OCI-LY7 (cell line): ENCODE measurements around the gene NFATC2IP. TPM values are rescaled to one million over a fixed set of nuclear protein-coding genes. Genes with fewer than 3 reads are reported as not detected.

Experiments used
- BruUV-seq: library from RNA; stranded (reverse); fragments of 400-500 nt; replicated peaks from 2 replicates; lab custom pipeline; 2021; lab: Mats Ljungman, UMichigan
- CTCF ChIA-PET: fragments of 300-600 bp; sonication (Branson Sonifier 250); formaldehyde crosslinking; loops from one replicate; lab custom pipeline; 2022; ENCODE audit warnings: antibody characterized with exemption; ENCODE audit not compliant: unreplicated experiment; lab: Charles Lee
- POLR2A ChIA-PET: fragments of 300-600 bp; sonication (Branson Sonifier 250); formaldehyde crosslinking; loops from one replicate; lab custom pipeline; 2022; ENCODE audit warnings: antibody characterized with exemption; lab: Charles Lee
- DNase-seq: peaks from one replicate; pipeline ENCODE4 v3.0.0-alpha.2; 2015; ENCODE audit warnings: low spot score
- H2AFZ ChIP-seq: fragments of 200-600 bp; sonication (generic), shearing (Covaris generic); 2 replicates; pipeline ENCODE4 v1.6.1; 2014; ENCODE audit warnings: mild to moderate bottlenecking, antibody characterized with exemption, low read length, moderate library complexity
- H3K27ac ChIP-seq: fragments of 200-600 bp; sonication (generic); 2 replicates; pipeline ENCODE4 v1.5.1; 2014; ENCODE audit warnings: mixed run types, low read depth, mild to moderate bottlenecking, moderate library complexity, low read length, inconsistent platforms; ENCODE audit not compliant: poor library complexity, severe bottlenecking
- H3K36me3 ChIP-seq: fragments of 200-600 bp; sonication (generic); 2 replicates; pipeline ENCODE4 v1.6.1; 2014; ENCODE audit warnings: mild to moderate bottlenecking, antibody characterized with exemption, low read length, moderate library complexity, mixed read lengths; ENCODE audit not compliant: insufficient read depth
- H3K4me1 ChIP-seq: fragments of 200-600 bp; sonication (generic); 2 replicates; pipeline ENCODE4 v1.5.1; 2014; ENCODE audit warnings: mild to moderate bottlenecking, low read length; ENCODE audit not compliant: insufficient read depth, poor library complexity, severe bottlenecking
- H3K4me2 ChIP-seq: fragments of 200-600 bp; sonication (generic); 2 replicates; pipeline ENCODE4 v1.6.1; 2014; ENCODE audit warnings: mild to moderate bottlenecking, low read length
- H3K4me3 ChIP-seq: fragments of 200-600 bp; sonication (generic); 2 replicates; pipeline ENCODE4 v1.5.1; 2014; ENCODE audit warnings: mild to moderate bottlenecking, low read depth, low read length; ENCODE audit not compliant: poor library complexity, severe bottlenecking
- H3K79me2 ChIP-seq: fragments of 200-600 bp; sonication (generic); 2 replicates; pipeline ENCODE4 v1.6.1; 2016; ENCODE audit warnings: low read depth, mild to moderate bottlenecking, low read length, moderate library complexity, mixed read lengths; ENCODE audit not compliant: insufficient read depth
- H3K9me2 ChIP-seq: fragments of 200-600 bp; sonication (generic); 2 replicates; pipeline ENCODE4 v1.6.1; 2016; ENCODE audit warnings: mild to moderate bottlenecking, low read length, mixed read lengths; ENCODE audit not compliant: insufficient read depth
- H3K9me3 ChIP-seq: fragments of 200-600 bp; sonication (generic); 2 replicates; pipeline ENCODE4 v1.6.1; 2014; ENCODE audit warnings: mild to moderate bottlenecking, mixed run types, low read length, mixed read lengths
- H4K20me1 ChIP-seq: fragments of 200-600 bp; sonication (generic); 2 replicates; pipeline ENCODE4 v1.6.1; 2014; ENCODE audit warnings: mild to moderate bottlenecking, antibody characterized with exemption, low read length, moderate library complexity, mixed read lengths; ENCODE audit not compliant: insufficient read depth
- EZH2phosphoT487 ChIP-seq: fragments of 200-600 bp; sonication (generic); IDR thresholded peaks from 2 replicates; pipeline ENCODE4 v1.6.1; 2018; ENCODE audit warnings: low read depth, borderline replicate concordance, mild to moderate bottlenecking, mixed run types, antibody characterized with exemption, low read length, moderate library complexity, mixed read lengths
- intact Hi-C: fragments of 100-400 bp; cut with micrococcal nuclease; formaldehyde crosslinking; loops from one replicate; pipeline ENCODE4 v1.10.0; 2022; ENCODE audit not compliant: unreplicated experiment
- total RNA-seq, 2 experiments: library from RNA; depleted of rRNA in 1 of 2; stranded (reverse); fragments of >200 nt in 1 of 2; shearing (Covaris generic) in 1 of 2; gene quantifications; 2 replicates each; pipeline ENCODE4 v1.2.3, GENCODE V29; 2014 to 2022
- TF ChIP-seq, protein P1 (sequence below): fragments of 200-600 bp; sonication (generic); conservative IDR thresholded peaks from 2 replicates; pipeline ENCODE4 v1.5.1; 2014; ENCODE audit warnings: mild to moderate bottlenecking, antibody characterized with exemption, low read length, moderate library complexity, mixed read lengths

NFATC2IP gene
- total RNA-seq, 2 experiments from 2014 or later, result 73.0 to 114 TPM

DNA sequence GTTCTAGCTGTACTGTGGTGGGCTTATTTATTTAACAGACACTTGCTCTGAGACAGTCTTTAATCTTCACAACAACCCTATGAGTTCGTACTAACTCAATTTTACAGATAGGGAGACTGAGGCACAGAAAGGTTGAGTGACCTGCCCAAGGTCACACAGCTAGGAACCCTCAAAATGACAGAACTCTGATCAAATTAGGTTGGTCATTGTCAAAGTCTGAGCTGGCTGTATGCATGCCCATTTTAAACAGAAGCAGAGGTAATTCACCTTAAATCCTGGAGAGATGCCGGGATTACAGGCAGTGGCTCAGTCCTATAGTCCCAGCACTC is 59.1 kb downstream of the NFATC2IP start:
- no peak overlapping the region for H3K4me2 ChIP-seq
- H3K4me1 ChIP-seq, result no peaks in the 10 kb centered on the region
- H3K4me3 ChIP-seq, result no peak overlapping the region
- no peak overlapping the region for H2AFZ ChIP-seq
- intact Hi-C loops, result no loop called here
- H3K9me3 ChIP-seq, result no peaks in the 10 kb centered on the region
- H3K9me2 ChIP-seq, result no peaks in the 10 kb centered on the region
- no peaks in the 10 kb centered on the region for H3K36me3 ChIP-seq
- H3K79me2 ChIP-seq, result no peaks in the 10 kb centered on the region
- DNase-seq, result no peak
- TF ChIP-seq EZH2phosphoT487, result no peak
- TF ChIP-seq, protein P1, sequence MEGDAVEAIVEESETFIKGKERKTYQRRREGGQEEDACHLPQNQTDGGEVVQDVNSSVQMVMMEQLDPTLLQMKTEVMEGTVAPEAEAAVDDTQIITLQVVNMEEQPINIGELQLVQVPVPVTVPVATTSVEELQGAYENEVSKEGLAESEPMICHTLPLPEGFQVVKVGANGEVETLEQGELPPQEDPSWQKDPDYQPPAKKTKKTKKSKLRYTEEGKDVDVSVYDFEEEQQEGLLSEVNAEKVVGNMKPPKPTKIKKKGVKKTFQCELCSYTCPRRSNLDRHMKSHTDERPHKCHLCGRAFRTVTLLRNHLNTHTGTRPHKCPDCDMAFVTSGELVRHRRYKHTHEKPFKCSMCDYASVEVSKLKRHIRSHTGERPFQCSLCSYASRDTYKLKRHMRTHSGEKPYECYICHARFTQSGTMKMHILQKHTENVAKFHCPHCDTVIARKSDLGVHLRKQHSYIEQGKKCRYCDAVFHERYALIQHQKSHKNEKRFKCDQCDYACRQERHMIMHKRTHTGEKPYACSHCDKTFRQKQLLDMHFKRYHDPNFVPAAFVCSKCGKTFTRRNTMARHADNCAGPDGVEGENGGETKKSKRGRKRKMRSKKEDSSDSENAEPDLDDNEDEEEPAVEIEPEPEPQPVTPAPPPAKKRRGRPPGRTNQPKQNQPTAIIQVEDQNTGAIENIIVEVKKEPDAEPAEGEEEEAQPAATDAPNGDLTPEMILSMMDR, result no peak
- ChIA-PET POLR2A (no interaction called here), CTCF (no interaction called here)
- no peaks in the 10 kb centered on the region for H4K20me1 ChIP-seq
- no peak overlapping the region for H3K27ac ChIP-seq
- BruUV-seq, result no TSS peak

DNA sequence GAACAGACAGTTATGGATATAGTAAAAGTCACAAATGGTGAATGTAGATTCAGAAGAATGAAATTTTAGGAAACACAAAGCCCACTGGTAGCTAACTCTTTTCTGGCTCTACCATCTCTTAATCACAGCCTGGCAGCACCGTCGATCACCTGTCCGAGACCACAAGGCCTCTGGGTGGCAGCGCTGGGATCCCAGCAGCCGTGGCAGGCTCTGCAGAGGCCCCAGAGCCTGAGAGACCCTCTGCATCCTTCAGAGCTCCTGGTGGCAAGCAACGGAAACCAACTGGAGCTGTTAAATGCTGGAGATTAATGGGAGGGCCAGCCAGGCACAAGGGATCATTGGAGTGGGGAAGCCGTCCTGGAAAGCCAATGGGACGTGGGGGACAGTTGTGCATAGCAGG is 60.4 kb downstream of the NFATC2IP start:
- no peak overlapping the region for H3K4me3 ChIP-seq
- no peaks in the 10 kb centered on the region for H3K4me1 ChIP-seq
- intact Hi-C loops, result no loop called here
- H3K4me2 ChIP-seq, result no peak overlapping the region
- no peak for TF ChIP-seq EZH2phosphoT487
- TF ChIP-seq, protein P1, result no peak
- H2AFZ ChIP-seq, result no peak overlapping the region
- no peaks in the 10 kb centered on the region for H4K20me1 ChIP-seq
- DNase-seq, result no peak
- H3K79me2 ChIP-seq, result no peaks in the 10 kb centered on the region
- H3K36me3 ChIP-seq, result no peaks in the 10 kb centered on the region
- ChIA-PET CTCF (no interaction called here), POLR2A (no interaction called here)
- no TSS peak for BruUV-seq
- no peak overlapping the region for H3K27ac ChIP-seq
- no peaks in the 10 kb centered on the region for H3K9me3 ChIP-seq
- no peaks in the 10 kb centered on the region for H3K9me2 ChIP-seq

DNA sequence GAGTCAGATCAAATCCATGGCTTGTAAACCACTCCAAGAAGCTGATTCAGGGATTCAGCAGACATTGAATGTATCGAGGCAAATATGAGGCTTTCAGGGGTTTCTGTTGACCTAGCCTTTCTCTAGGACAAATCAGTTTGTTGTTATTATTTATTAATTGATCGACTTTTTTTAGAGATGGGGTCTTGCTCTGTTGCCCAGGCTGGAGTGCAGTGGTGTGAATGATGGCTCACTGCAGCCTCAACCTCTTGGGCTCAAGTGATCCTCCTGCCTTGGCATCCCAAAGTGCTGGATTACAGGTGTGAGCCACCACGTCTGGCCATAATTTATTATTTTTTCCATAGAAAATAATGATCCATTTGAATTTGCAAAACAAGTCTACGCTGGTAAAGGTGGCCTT is 61.1 kb downstream of the NFATC2IP start:
- H3K4me1 ChIP-seq, result no peaks in the 10 kb centered on the region
- TF ChIP-seq, protein P1, result no peak
- no peak for TF ChIP-seq EZH2phosphoT487
- no peaks in the 10 kb centered on the region for H3K9me3 ChIP-seq
- no peak overlapping the region for H2AFZ ChIP-seq
- H3K4me3 ChIP-seq, result no peak overlapping the region
- H3K36me3 ChIP-seq, result no peaks in the 10 kb centered on the region
- BruUV-seq, result no TSS peak
- intact Hi-C loops, result no loop called here
- ChIA-PET CTCF (no interaction called here), POLR2A (no interaction called here)
- DNase-seq, result no peak
- no peaks in the 10 kb centered on the region for H3K79me2 ChIP-seq
- no peaks in the 10 kb centered on the region for H3K9me2 ChIP-seq
- no peak overlapping the region for H3K4me2 ChIP-seq
- no peaks in the 10 kb centered on the region for H4K20me1 ChIP-seq
- no peak overlapping the region for H3K27ac ChIP-seq
